HG03097 (cell line): ENCODE data around the gene XIST.
"Not testable (repeated sequence)": the region's sequence is repeated elsewhere in the genome, so short reads cannot be mapped to it uniquely, and the experiment has no call there.

Experiments used
- ATAC-seq: cut with Tn5 transposase; IDR thresholded peaks from one replicate; pipeline ENCODE4 v1.9.1; 2021; ENCODE audit not compliant: unreplicated experiment, low FRiP score

XIST gene

GRCh38 chrX:73852467-73852866 lies at the start of gene XIST:
XIST (minus strand) TSS chrX:73852714.
- ATAC-seq: no peak

- ATAC-seq: not testable (repeated sequence)
Observed at GRCh38 chrX:73898315-73898714, 45.8 kb upstream of the XIST start.

GRCh38 chrX:73892515-73893090 lies 40.1 kb upstream of the XIST start:
- not testable (repeated sequence) for ATAC-seq

GRCh38 chrX:73882260-73882659 lies 29.7 kb upstream of the XIST start:
- not testable (repeated sequence) for ATAC-seq

GRCh38 chrX:73877687-73878086 lies 25.2 kb upstream of the XIST start:
- no peak for ATAC-seq

GRCh38 chrX:73876911-73877310 lies 24.4 kb upstream of the XIST start:
- no peak for ATAC-seq

GRCh38 chrX:73868916-73869315 lies 16.4 kb upstream of the XIST start:
- ATAC-seq: no peak

- ATAC-seq: no peak
Observed at GRCh38 chrX:73867144-73867543, 14.6 kb upstream of the XIST start.

GRCh38 chrX:73863852-73864251 lies 11.3 kb upstream of the XIST start:
- no peak for ATAC-seq

- no peak for ATAC-seq
Observed at GRCh38 chrX:73863268-73863667, 10.8 kb upstream of the XIST start.

- no peak for ATAC-seq
Observed at GRCh38 chrX:73859622-73860021, 7.1 kb upstream of the XIST start.

- ATAC-seq: no peak
Observed at GRCh38 chrX:73855546-73855945, 3.0 kb upstream of the XIST start.

- no peak for ATAC-seq
Observed at GRCh38 chrX:73852022-73852421, 492 bp downstream of the XIST start.

- ATAC-seq: peak; percentile 86
Observed at GRCh38 chrX:73851014-73852009, 1.2 kb downstream of the XIST start.

- ATAC-seq: no peak
Observed at GRCh38 chrX:73850124-73851013, 2.1 kb downstream of the XIST start.

- no peak for ATAC-seq
Observed at GRCh38 chrX:73849073-73849472, 3.4 kb downstream of the XIST start.

GRCh38 chrX:73847991-73848390 lies 4.5 kb downstream of the XIST start:
- no peak for ATAC-seq

- ATAC-seq: no peak
Observed at GRCh38 chrX:73847100-73847499, 5.4 kb downstream of the XIST start.

- no peak for ATAC-seq
Observed at GRCh38 chrX:73842541-73843234, 9.8 kb downstream of the XIST start.

GRCh38 chrX:73841337-73841736 lies 11.2 kb downstream of the XIST start:
- ATAC-seq: no peak
